ENCODE results near the gene ASB1.

ASB1 gene

DNA sequence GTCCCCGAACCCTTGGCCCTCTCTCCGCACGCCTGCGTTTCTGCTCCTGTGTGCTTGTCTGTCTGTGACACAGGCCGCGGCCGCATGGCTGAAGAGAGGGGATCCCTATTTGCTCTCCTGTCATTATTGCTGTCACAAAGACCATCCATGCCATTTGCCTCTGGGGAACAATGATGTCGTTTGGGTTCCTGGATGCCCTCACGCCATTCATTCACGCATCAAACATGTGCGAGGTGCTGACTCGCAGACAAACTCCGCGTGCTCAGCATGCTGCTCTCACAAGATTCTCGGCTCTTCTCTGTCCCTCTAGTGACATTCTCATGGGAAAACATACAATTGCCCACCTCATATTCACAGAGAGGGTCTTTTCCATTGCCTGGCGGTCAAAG lies 67.8 kb downstream of the ASB1 start:
- no peak for DNase-seq (ENCODE audit: low read depth)

DNA sequence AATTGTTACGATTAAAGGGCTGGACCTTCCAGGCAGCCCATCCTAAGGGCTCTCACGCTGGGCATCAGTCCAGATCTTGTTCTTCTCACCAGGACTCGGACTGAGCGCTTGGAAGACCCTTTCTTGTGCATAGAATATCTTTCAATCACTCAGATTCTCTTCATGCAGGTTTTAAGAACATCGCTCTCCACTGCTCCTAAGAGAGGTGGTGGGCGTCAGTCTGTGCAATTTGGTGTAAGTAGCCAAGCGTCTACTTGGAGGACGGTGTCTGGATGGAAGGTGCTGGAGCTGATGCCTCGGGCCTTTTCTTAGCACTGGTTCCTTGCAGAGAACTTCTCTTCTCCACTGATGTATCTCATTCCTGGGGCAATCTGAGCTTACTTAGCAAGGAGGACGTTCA lies 68.7 kb downstream of the ASB1 start:
- no peak for DNase-seq (ENCODE audit: low read depth)

GRCh38 chr2:238496756-238497609 lies 70.3 kb downstream of the ASB1 start:
- no peak for DNase-seq (ENCODE audit: low read depth)

- DNase-seq (ENCODE audit: low read depth): no peak
Measured at GRCh38 chr2:238497610-238498005, 70.9 kb downstream of the ASB1 start.

DNA sequence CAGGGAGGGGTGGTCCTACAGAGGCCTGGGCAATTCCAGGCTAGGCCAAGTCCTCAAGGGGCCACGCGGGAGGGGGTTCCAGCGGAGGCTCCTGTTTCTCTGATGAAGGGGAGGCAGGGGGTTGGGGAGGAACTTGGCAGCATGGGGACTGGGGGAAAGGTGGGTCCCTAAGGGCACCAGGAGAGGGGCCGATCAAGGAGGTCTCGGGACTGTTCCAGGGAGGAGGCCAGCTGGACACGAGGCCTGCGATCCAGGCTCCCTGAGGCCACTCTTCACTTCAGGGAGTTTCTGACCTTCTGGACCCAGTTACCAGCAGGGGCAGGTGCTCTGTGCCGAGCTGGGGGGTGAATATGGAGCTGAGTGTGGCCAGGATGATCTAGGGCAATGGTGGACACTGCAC lies 71.5 kb downstream of the ASB1 start:
- no peak for DNase-seq (ENCODE audit: low read depth)

GRCh38 chr2:238498691-238499295 lies 72.1 kb downstream of the ASB1 start:
- no peak for DNase-seq (ENCODE audit: low read depth)

DNA sequence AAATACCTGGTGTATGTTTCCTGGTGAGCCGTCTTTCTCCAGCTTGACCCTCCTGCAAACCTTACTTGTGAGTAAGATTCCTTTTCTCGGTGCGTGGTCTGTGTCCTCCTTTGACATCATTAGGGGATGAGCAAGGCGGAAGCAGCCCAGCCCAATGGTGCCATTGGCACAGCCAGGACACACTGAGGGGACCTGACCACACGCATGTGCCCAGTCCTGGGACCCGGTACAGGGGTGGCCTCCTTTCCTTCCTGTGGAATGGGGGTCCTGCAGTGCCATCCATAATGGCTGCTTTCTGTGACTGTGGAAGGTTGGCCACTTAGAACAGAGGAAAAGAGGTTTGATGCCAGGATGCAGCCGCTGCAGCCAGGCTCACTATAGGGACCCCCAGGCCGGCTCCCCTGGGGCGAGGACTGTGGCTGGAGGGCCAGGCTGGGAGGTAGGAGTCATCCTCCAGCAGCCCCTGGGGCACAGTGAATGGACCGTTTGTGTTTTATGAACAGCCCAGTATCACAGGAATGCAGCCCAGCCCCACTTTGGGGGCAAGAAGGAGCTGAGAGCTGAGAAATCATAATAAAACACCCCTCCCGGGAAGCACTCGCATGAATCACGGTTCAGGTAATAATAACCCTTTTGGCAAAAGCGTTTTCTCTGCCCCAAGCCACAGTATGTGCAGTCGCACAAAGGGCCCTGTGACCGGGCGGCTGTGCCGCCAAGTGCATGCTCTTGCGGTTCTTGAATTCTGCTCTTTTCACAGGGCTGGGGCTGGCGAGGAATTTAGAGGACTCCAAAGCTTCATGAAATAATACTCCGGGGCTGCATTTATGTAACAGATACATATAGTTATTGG lies 73.2 kb downstream of the ASB1 start:
- no peak for DNase-seq (ENCODE audit: low read depth)

DNA sequence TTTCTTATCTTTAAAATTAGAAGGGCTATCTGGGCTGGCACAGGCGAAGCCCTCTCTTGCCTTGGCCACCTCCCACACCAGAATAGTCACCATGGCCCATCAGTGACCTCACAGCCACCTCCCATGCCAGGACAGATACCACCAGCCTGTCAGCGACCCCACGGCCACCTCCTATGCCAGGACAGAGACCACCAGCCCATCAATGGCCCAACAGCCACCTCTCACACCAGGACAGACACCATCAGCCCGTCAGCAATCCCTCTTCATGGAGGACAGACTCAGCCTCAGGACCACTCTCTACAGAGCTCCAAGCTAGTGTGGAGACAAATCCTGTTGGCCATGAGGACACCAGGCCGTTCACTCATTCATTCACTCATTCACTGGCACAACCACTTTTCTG lies 74.6 kb downstream of the ASB1 start:
- no peak for DNase-seq (ENCODE audit: low read depth)
